Type B pancreatic cell (in vitro differentiated cells): Measurements from ENCODE around the gene CAMTA1. TPM values are rescaled to one million over a fixed set of nuclear protein-coding genes. Genes with fewer than 3 reads are reported as not detected.

Experiments used
- DNase-seq: peaks from one replicate; pipeline ENCODE4 v3.0.0; 2021; ENCODE audit warnings: mixed read lengths; ENCODE audit not compliant: unreplicated experiment; ENCODE audit errors: extremely low spot score
- H3K27ac Mint-ChIP-seq: 2 replicates; pipeline ENCODE4 v1.8.0; 2021; ENCODE audit warnings: mild to moderate bottlenecking, mixed read lengths
- H3K27me3 Mint-ChIP-seq: 2 replicates; pipeline ENCODE4 v1.8.0; 2021; ENCODE audit warnings: mixed read lengths
- H3K36me3 Mint-ChIP-seq: 2 replicates; pipeline ENCODE4 v1.8.0; 2021; ENCODE audit warnings: mixed read lengths
- H3K4me1 Mint-ChIP-seq: one replicate; pipeline ENCODE4 v1.8.0; 2021; ENCODE audit warnings: mixed read lengths; ENCODE audit not compliant: unreplicated experiment
- H3K4me3 Mint-ChIP-seq: 2 replicates; pipeline ENCODE4 v1.8.0; 2021; ENCODE audit warnings: mild to moderate bottlenecking, mixed read lengths
- H3K9me3 Mint-ChIP-seq: 2 replicates; pipeline ENCODE4 v1.8.0; 2021; ENCODE audit warnings: mixed read lengths
- CTCF ChIP-seq: fragments of 200-600 bp; sonication (generic); conservative IDR thresholded peaks from 2 replicates; pipeline ENCODE4 v1.5.0; 2021; ENCODE audit warnings: antibody characterized with exemption, mild to moderate bottlenecking
- total RNA-seq: library from RNA; stranded (reverse); gene quantifications from 2 replicates; pipeline ENCODE4 v1.2.1, GENCODE V29; 2021; ENCODE audit warnings: low replicate concordance

CAMTA1 gene
- total RNA-seq, 1 donor from 2014 or later, result 82.5 TPM

DNA sequence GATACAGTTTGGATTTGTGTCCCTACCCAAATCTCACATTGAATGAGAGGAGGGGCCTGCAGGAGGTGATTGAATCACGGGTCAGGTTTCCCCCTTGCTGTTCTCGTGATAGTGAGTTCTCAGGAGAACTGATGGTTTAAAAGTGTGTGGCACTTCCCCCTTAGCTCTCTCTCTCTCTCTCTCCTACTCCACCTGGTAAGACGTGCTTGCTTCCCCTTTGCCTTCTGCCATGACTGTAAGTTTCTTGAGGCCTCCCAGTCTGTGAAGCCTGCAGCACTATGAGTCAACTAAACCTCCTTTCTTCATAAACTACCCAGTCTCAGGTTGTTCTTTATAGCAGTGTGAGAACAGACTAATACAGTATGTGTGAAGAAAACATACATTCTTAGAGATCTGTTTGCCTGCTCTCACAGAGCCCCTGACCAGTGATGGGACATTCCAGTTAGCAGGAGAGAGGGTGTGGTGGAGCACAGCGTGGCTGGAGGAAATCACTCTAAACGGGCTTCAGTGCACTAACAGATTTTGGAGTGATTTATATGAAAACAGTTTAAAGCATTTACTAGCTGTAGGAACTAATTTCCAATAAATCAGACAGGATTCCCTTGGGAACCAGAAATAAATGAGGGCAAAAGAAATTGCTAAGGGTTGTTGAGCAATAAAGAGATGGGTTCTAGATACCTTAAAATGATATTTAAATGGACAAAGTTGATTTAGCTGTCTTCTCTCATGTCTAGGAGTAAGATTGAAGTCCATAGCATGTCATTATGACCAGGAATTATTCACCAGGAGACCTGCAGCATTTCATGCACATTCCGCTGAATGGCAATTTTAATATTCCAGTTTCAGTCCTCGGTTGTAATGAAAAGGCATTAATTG, 411.0 kb downstream of the CAMTA1 start:
- Mint-ChIP-seq H3K9me3 (no peaks in the 10 kb centered on the region), H3K4me1 (no peaks in the 10 kb centered on the region), H3K27ac (no peak overlapping the region), H3K4me3 (no peak overlapping the region), H3K27me3 (peaks cover 28% of the 10 kb centered on the region), H3K36me3 (no peaks in the 10 kb centered on the region)
- no peak for TF ChIP-seq CTCF
- DNase-seq, result no peak

GRCh38 chr1:7198664-7199063, 413.4 kb downstream of the CAMTA1 start:
- H3K27me3 Mint-ChIP-seq, result peaks cover 39% of the 10 kb centered on the region
- no peak overlapping the region for H3K4me3 Mint-ChIP-seq
- H3K9me3 Mint-ChIP-seq, result no peaks in the 10 kb centered on the region
- no peaks in the 10 kb centered on the region for H3K36me3 Mint-ChIP-seq
- no peak overlapping the region for H3K27ac Mint-ChIP-seq
- DNase-seq, result no peak
- H3K4me1 Mint-ChIP-seq, result no peaks in the 10 kb centered on the region
- no peak for TF ChIP-seq CTCF

DNA sequence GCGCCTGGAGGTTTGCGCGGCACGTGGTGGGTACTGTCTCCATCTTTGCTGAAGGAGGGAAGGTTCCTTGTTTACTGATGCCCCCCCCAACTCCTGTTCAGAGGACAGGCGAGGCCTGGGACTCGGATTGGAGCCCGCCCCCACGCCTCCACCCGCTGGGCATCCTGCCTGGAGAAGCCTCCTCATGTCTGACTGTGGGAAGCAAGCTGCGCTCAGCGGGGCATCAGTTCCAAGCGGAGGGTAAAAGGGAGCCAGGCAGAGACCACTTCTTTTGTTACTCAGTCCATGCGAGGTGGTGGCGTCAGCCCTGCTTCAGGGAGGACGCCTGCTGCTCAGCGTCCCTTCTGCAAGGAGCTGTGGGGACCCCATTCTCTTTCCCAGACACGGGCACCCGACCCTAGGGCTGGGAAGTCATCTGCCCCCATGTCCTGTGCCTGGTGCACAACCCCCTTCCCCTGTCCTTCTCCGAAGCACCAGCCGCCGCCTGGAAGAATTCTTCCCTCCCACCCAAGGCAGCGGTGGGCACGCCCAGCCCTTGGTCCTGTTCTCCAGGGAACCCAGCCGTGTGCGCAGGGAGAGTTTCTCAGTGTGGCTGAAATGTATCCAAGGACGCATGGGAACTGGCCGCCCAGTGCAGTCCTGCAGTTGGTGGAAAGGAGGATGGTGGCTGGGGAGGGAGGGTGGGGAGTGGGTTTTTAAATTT, 414.0 kb downstream of the CAMTA1 start:
- Mint-ChIP-seq H3K36me3 (no peaks in the 10 kb centered on the region), H3K27me3 (peaks cover 39% of the 10 kb centered on the region), H3K9me3 (no peaks in the 10 kb centered on the region), H3K4me1 (no peaks in the 10 kb centered on the region), H3K4me3 (no peak overlapping the region), H3K27ac (no peak overlapping the region)
- TF ChIP-seq CTCF, result no peak
- no peak for DNase-seq

- H3K27me3 Mint-ChIP-seq, result peaks cover 39% of the 10 kb centered on the region
These were observed 422.8 kb downstream of the CAMTA1 start for GRCh38 chr1:7207875-7208646.

More at GRCh38 chr1:7207875-7208646, 422.8 kb downstream of the CAMTA1 start:
- DNase-seq, result no peak
- Mint-ChIP-seq H3K36me3 (no peaks in the 10 kb centered on the region), H3K4me3 (no peak overlapping the region), H3K27ac (no peak overlapping the region), H3K4me1 (no peaks in the 10 kb centered on the region), H3K9me3 (no peaks in the 10 kb centered on the region)
- peak; percentile 82 for TF ChIP-seq CTCF
